GM18873 (cell line): ENCODE results near the gene ELK3.

ENCODE experiments used
- ATAC-seq: cut with Tn5 transposase; IDR thresholded peaks from one replicate; pipeline ENCODE4 v1.9.1; 2021; ENCODE audit warnings: mild to moderate bottlenecking, moderate library complexity, moderate number of reproducible peaks; ENCODE audit not compliant: unreplicated experiment, low FRiP score

Gene ELK3

GRCh38 chr12:96193725-96194575 is at the start of gene ELK3:
Gene ELK3 (plus strand): TSS chr12:96194375.
- no peak for ATAC-seq

DNA sequence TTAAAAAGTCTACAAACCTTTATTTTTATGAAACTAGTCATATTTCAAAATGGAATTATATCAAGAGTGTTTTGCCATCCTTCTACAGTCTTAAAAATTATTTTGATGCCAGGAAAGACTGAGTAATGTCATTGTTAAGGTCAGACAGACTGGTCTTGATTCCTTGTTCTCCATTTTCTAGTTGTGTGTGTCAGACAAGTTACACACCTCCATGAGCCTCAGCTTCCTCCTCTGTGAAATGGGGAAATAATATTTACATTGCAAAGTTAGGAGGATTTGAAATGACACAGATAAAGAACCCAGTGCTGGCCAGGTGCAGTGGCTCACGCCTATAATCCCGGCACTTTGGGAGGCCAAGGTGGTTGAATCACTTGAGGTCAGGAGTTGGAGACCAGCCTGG is 47.4 kb upstream of the ELK3 start:
- ATAC-seq, result no peak

DNA sequence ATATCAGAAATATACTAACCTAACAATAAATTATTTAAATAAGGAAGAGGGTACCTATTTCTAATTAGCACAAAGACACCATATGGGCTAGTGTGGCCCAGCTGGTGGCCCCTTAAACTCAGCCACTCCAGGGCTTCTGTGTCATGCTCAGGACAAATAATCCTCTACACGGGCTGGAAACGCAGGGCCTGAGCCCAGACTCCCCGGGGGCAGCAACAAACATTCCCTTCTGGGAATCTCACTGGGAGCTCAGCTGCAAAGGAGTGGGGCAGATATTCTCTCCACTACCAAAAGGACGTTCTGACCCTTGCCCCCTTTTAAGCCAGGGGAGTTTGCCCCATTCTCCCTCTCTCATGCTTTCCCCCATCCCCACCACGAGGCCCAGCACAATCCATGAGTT is 43.7 kb upstream of the ELK3 start:
- ATAC-seq, result no peak

GRCh38 chr12:96152164-96152563 is 42.0 kb upstream of the ELK3 start:
- no peak for ATAC-seq

DNA sequence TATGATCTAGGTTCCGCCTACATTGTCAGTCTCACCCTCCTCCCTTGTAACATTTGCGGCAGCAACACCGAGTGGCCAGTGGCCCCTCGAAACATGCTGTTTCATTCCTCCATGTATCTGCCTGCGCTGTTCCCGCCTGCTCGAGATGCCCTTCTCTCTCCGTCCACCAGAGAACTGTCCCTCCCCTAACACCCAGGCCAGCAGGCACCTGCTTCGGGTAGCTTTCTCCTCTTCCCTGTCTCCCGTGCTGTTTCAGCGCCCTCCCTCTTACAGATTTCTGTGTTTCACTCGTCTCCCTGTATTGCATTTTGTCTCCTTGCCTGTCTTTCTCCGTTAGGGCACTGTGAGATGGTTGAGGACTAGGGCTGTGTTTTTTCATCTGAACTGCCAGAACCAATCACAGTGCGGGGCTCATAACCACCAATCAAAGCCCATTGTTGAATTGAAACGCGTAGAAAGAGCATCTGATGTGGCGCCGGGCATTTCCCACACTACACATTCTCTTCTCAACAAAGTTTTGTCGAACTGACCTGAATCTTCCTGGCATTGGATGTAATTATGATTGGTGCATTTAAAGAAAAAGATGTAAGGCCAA is 40.9 kb upstream of the ELK3 start:
- no peak for ATAC-seq

DNA sequence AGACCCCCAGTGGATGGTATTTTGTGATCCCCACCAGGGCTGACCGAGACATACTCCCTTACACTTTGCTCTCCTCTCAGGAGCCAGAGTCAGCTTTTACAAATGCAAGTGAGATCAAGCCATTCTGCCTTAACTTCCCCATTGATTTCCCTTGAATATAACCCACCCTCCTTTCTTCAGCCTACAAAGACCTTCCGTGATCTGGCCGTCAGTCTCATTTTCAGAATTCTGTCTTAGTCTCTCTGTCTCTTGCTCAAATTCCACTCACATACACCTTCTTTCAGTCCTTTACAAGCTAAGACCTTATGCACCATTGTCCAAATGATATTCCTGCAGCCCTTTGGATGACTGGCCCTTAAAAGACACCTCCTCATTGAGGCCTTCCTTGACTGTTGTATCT is 39.0 kb upstream of the ELK3 start:
- ATAC-seq, result no peak

DNA sequence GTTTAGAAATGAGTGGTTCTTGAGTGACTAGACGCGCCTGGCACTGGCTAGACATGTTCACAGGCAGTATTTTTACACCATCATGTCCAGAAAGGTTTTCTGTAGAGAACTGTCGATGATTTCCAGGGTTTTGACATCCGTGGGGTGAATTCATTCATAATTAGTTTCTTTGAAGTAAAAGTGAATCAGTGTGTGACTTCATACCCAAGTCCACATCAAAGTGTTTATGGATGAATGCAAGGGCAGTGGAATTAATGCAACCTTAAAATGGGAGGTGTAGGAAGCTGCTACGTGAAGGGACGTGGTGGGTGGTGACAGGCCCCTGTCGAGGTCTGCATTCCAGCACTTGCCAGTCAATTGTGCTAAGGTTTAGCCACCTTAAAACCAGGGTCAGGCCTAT is 38.4 kb upstream of the ELK3 start:
- ATAC-seq, result no peak

GRCh38 chr12:96156211-96156610 is 38.0 kb upstream of the ELK3 start:
- ATAC-seq, result no peak

GRCh38 chr12:96157427-96157826 is 36.7 kb upstream of the ELK3 start:
- no peak for ATAC-seq

DNA sequence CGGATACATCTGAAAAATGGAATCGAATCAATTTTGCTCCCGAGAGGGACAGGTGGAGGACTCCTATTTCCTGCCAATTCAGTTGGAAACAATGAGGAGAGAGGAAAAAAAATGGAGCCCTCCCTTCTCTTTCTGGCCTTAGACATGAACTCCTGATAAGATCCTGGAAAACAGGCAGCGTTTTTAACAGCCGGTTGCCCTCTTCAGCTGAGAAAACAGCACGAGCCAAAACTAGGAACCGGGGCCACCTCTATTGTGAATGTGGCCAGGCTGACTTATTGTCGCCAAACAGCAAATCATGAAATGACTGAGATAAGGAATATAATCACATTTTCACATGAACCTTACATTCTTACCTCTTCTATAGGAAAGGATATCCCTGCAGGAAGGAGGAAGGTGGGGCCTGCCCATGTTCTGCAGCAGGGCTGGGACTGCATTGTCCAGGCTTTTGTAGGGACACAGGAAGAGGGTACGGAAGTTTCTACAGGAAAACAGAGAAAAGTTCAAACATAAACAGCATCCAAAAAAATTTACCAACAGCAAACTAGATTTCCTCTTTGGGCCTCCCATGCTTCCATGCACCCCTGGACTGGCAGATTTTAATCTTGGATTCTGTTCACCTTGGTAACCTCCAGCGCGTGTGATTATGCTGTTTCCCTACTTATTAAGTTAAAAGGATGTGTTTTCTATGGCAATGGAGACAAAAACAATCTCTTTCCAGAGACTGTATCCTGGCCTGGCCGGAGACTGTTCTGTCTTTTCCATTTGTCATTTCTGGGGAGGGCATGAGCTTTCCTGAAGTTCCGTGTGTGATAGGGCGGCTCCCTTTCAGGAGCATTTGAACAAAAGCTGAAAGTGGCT is 29.0 kb upstream of the ELK3 start:
- no peak for ATAC-seq

DNA sequence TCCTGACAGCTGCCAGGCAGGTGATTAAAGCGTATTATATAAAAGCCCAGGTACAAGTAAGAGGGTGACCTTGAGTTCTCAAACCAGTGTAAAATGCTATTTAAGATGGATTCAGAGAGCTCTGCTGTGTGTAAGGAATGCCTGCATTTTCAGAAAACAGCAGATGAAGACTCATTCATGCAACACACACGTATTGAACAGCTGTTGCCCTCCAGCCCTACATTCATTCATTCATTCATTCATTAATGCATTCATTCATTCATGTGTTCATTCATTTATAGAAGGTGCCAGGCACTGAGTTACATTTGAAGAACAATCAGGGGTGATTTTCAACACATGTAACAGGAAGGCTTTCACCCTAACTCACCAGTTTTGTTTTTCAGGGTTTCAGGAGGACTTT is 27.4 kb upstream of the ELK3 start:
- no peak for ATAC-seq

DNA sequence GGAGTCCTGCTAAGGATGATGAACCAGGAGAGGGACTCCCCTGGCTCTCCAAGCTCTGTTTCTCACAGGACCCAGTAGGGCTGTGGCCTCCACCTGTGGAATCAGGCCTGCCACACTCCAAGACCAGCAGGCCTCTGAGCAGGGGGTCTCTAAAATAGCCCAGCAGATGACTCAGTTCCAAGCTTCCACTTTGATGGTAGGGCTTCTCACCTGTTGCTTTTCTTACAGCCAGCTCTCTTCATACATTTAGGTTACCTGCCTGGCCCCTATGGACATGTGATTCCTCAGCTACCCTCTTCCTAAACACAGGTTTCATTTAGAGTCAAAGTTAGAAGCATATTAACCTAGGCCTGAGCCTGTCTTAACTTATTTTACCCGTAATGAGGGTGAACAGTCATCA is 26.7 kb upstream of the ELK3 start:
- no peak for ATAC-seq

GRCh38 chr12:96170328-96170727 is 23.8 kb upstream of the ELK3 start:
- no peak for ATAC-seq

- no peak for ATAC-seq
Observed at GRCh38 chr12:96170762-96171161, 23.4 kb upstream of the ELK3 start.

GRCh38 chr12:96171905-96172304 is 22.3 kb upstream of the ELK3 start:
- no peak for ATAC-seq

GRCh38 chr12:96172981-96173380 is 21.2 kb upstream of the ELK3 start:
- ATAC-seq, result no peak

GRCh38 chr12:96176575-96176974 is 17.6 kb upstream of the ELK3 start:
- ATAC-seq, result no peak

DNA sequence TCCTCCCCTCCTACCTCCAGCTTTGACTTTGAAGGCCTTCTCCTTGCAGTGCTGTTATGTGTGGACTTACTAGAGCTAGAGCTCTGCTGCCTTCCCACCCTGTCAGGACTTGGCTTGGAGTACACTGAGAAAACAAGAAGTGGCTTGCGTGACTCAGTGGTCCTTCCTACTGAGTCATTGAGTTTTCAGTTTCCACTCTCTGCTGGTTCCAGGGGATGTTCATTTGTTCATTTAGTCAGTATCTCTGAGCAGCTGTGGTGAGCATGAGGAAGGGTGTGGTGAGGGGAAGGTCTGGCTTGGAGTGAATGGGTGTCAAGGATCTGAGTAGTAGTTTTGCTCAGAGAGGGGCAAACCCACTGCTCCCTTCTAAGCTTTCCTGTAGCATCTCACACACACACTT is 17.2 kb upstream of the ELK3 start:
- ATAC-seq, result no peak

- no peak for ATAC-seq
Observed at GRCh38 chr12:96183734-96184370, 10.3 kb upstream of the ELK3 start.

DNA sequence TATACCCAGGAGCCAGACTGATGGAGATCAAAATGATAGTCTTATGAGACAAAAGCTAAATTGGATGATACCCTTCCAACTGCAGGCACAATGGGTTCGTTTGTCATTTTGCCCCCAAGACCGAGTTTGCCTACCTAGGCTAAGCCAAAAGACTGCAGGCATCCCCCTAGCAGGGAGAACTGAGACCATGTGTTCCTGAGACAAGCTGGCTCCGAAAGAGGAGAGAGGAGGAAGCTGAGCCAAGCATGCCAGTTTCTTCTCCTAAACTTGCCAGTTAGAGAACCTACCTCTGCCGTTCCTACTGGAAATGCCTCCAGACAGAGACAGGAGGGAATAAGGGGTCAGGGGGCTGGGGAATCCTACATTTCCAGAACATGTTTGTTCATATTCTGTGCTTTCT is 8.3 kb upstream of the ELK3 start:
- ATAC-seq, result no peak
